Heart left ventricle (tissue), 16 donors: Measurements from ENCODE around the gene SETD3. TPM values are rescaled to one million over a fixed set of nuclear protein-coding genes. Genes with fewer than 3 reads are reported as not detected.
A peak's percentile ranks its signal among the peaks of the same experiment; 100 is the strongest.

ENCODE experiments used
- ATAC-seq, 4 donors: fragments of 200-7000 bp; cut with Tn5 transposase; one replicate each; pipeline ENCODE4 v1.9.1; 2020 to 2022; ENCODE audit warnings: moderate library complexity in 4 of 4, mild to moderate bottlenecking in 3 of 4, moderate number of reproducible peaks in 1 of 4
- DNase-seq, 5 donors: peaks; one replicate each; pipeline ENCODE4 v3.0.0-alpha.2; 2020
- H3K27ac ChIP-seq, 12 donors: fragments of 200-600 bp; sonication (generic) in 4 of 12; one replicate each; pipeline versions ENCODE4 v1.5.0 to v1.8.0; 2016 to 2022; ENCODE audit warnings: mild to moderate bottlenecking in 2 of 12
- H3K27me3 ChIP-seq, 9 donors: fragments of 200-600 bp; sonication (generic) in 2 of 9; one replicate each; pipeline versions ENCODE4 v1.5.1 to v1.8.0; 2016 to 2022; ENCODE audit warnings: mild to moderate bottlenecking in 3 of 9
- H3K36me3 ChIP-seq, 9 donors: fragments of 200-600 bp; sonication (generic) in 2 of 9; one replicate each; pipeline versions ENCODE4 v1.5.0 to v1.8.0; 2018 to 2022; ENCODE audit warnings: mild to moderate bottlenecking in 2 of 9
- H3K4me1 ChIP-seq, 12 donors: fragments of 200-600 bp; sonication (generic) in 4 of 12; one replicate each; pipeline versions ENCODE4 v1.5.0 to v1.8.0; 2016 to 2022; ENCODE audit warnings: mild to moderate bottlenecking in 3 of 12
- H3K4me3 ChIP-seq, 12 donors: fragments of 200-600 bp; sonication (generic) in 4 of 12; one replicate each; pipeline versions ENCODE4 v1.5.0 to v1.8.0; 2017 to 2022; ENCODE audit warnings: mild to moderate bottlenecking in 9 of 12, moderate library complexity in 4 of 12
- H3K9me3 ChIP-seq, 12 donors: fragments of 200-600 bp; sonication (generic) in 4 of 12; one replicate each; pipeline versions ENCODE4 v1.5.0 to v1.8.0; 2016 to 2022; ENCODE audit warnings: mild to moderate bottlenecking in 1 of 12
- POLR2A ChIP-seq, 2 donors: fragments of 450-650 bp; IDR thresholded peaks; one replicate each; pipeline ENCODE4 v1.6.1; 2017; ENCODE audit warnings: antibody characterized with exemption in 2 of 2, mild to moderate bottlenecking in 2 of 2, moderate library complexity in 2 of 2
- WGBS, 4 donors: extraction: QIAGEN DNeasy Blood & Tissue Kit in 2 of 4; methylation state at CpG; one replicate each; pipeline versions ENCODE4 v1.1.5 to v1.1.7; 2013 to 2018; 5-methylcytosine and 5-hydroxymethylcytosine counted together
- intact Hi-C, 10 donors: fragments of 100-400 bp; cut with DNase I; formaldehyde crosslinking; loops; one replicate each; pipeline versions ENCODE4 v1.11.1 to v1.14.2; 2022
- polyA plus RNA-seq, 2 donors: library from polyadenylated mRNA; stranded (reverse); fragments of 200-250 nt; gene quantifications; one replicate each; pipeline ENCODE4 v1.2.3, GENCODE V29; 2013
- total RNA-seq, 9 donors: library from RNA; depleted of rRNA in 2 of 9; stranded (reverse); fragments of >200 nt in 2 of 9; fragmentation: NEBNext Ultra II Directional in 3 of 9; extraction: Animal tissue kit (Norgen Biotek cat#: 25700) in 3 of 9; gene quantifications; one replicate each; pipeline versions ENCODE4 v1.1.0 to v1.2.4, GENCODE V29; 2016 to 2023
- TF ChIP-seq, protein P1 (sequence below), 12 donors: fragments of 200-600 bp; sonication (generic) in 4 of 12; IDR thresholded peaks; one replicate each; pipeline versions ENCODE4 v1.5.0 to v1.8.0; 2018 to 2022; ENCODE audit warnings: antibody characterized with exemption in 12 of 12, mild to moderate bottlenecking in 5 of 12
- donor health status: ischemic (EF 13 %, LVEDD 7.1; RV severe dilation, severe dysfunction).
- donor health status: healthy with polysubstance abuse.
- donor health status: DM: no; HTN: yes; CAD: no.
- donor health status: DM: no; HTN: no; CAD: no.
- donor health status: ischemic (EF 25% LVEDD 6.9; RV normal size, moderate dysfunction).
- donor health status: ischemic (EF 25% LVEDD 5.7; RV mildly dilated, moderate dysfunction).
- donor health status: healthy.
- donor health status: DM: yes; HTN: yes; CAD: no.
- donor health status: ischemic (EF 35%, LVEDD 5.7; RV mildly dilated, moderate dysfunction).
- donor health status: nonischemic (EF 11% LVEDD 7.7; RV severe dilation, severe dysfunction).
- donor health status: DM: yes; HTN: yes; CAD: no.
- donor health status: PGD.
- donor health status: ischemic (EF 29% LVEDD 5.4; RV normal size, mild dysfunction).
- donor health status: nonischemic (EF 23%, LVEDD 6.1; RV moderate dilation, normal function).

The SETD3 gene
- total and polyA plus RNA-seq, 11 donors: 49.7 to 130 (median 92.6) TPM

GRCh38 chr14:99509871-99510555 is 29.4 kb upstream of the SETD3 start:
- Histone ChIP-seq H3K36me3 (peaks cover 3 to 92% (median 75%) of the 10 kb centered on the region in 9 donors), H3K27ac (no peak overlapping the region), H3K9me3 (no peaks in the 10 kb centered on the region), H3K27me3 (no peaks in the 10 kb centered on the region), H3K4me3 (no peak overlapping the region), H3K4me1 (peaks cover 0 to 19% (median 5%) of the 10 kb centered on the region in 12 donors)
- ATAC-seq (no peak), DNase-seq (peak in 1 of 5 donors; percentile 21)
- WGBS, 4 donors: 86 to 94% (median 93%) methylated on average over 15 to 27 of the region's 27 CpGs
- intact Hi-C loops: loop anchor here in 1 of 10 donors (10.0 kb wide), 1 partner anchor 375 kb away; no protein-coding TSS in a partner anchor
- TF ChIP-seq POLR2A (IDR thresholded peaks at IDR 0.05): no peak
- TF ChIP-seq, protein P1, sequence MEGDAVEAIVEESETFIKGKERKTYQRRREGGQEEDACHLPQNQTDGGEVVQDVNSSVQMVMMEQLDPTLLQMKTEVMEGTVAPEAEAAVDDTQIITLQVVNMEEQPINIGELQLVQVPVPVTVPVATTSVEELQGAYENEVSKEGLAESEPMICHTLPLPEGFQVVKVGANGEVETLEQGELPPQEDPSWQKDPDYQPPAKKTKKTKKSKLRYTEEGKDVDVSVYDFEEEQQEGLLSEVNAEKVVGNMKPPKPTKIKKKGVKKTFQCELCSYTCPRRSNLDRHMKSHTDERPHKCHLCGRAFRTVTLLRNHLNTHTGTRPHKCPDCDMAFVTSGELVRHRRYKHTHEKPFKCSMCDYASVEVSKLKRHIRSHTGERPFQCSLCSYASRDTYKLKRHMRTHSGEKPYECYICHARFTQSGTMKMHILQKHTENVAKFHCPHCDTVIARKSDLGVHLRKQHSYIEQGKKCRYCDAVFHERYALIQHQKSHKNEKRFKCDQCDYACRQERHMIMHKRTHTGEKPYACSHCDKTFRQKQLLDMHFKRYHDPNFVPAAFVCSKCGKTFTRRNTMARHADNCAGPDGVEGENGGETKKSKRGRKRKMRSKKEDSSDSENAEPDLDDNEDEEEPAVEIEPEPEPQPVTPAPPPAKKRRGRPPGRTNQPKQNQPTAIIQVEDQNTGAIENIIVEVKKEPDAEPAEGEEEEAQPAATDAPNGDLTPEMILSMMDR (IDR thresholded peaks at IDR 0.05): no peak

DNA sequence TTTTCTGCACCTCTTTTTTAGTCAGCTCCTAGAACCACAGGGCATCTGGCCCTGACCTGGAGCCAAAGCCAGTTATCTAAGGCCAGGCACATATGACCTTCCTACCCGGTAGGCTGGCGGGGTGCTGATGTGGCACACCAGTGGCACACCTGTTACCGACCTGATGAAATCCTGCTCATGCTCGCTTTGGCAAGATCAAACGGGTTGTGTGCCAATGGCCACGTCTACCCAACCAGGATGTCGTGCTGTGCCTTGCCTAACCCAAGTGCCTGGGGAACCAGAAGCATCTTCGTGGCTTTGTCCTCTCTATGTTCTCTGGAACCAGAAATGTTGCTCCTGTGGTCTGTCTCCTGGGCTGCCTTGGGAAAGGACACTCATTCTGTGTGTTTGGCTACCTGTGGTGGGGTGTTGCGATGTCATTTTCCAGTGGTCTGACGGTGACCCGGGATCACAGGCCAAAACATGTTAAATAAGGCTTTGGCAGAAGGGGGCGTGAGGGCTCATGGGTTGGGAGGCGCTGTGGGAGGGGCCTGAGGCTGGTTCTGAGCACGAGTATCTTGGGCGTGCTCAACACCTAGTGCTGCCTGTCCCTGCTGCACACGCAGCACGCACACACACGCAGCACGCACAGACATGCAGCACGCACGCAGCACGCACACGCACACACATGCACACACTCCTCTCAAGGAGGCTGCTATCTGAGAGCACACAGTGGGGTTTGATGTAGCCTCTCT is 28.4 kb upstream of the SETD3 start:
- Histone ChIP-seq H3K36me3 (peaks cover 3 to 92% (median 78%) of the 10 kb centered on the region in 9 donors), H3K27me3 (no peaks in the 10 kb centered on the region), H3K4me3 (no peak overlapping the region), H3K9me3 (no peaks in the 10 kb centered on the region), H3K27ac (no peak overlapping the region), H3K4me1 (peaks cover 0 to 19% (median 5%) of the 10 kb centered on the region in 12 donors)
- intact Hi-C loops: no loop called here
- TF ChIP-seq, protein P1 (IDR thresholded peaks at IDR 0.05): no peak
- TF ChIP-seq POLR2A (IDR thresholded peaks at IDR 0.05): no peak
- DNase-seq (peak in 2 of 5 donors; percentile 25 to 33), ATAC-seq (no peak)
- 61 to 83% (median 78%) methylated on average over 15 to 23 of the region's 23 CpGs for WGBS, 4 donors

DNA sequence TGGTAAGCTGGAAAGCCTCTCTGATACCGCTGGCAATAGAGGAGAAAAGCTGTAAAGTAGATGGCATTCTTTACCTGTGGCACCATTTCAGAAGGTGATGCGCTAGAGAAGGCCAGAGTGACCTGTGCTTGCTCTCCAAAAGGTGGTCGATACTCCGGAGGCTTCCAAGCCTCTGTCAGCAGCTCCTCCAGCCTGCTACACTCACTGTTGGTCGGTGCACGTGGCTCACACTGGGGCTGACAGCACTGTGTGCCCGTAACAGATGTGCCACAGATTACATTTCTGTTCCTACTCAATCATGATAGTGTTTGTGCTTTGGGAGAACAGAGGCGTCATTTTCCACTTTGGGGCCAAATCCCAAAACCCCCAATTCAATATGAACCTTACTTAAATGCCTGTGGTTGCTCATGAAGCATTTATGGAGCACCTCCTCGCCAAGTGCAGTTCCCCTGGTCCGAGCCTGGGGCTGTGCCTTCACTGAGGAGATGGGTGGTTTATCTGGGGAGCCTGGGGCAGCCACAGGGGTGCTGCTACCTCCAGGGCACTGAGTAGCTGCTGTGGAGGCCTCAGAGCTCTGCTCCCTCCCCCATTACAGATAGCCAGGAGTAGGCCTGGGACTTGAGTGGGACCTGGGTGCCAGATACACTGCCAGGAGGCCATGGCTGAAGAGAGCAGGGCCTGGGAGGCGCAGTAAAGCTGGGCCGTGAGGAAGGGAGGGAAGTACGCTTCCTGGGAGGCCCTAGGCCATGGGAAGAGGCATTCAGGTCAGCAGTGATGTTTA is 27.4 kb upstream of the SETD3 start:
- Histone ChIP-seq H3K27me3 (no peaks in the 10 kb centered on the region), H3K4me3 (no peak overlapping the region), H3K4me1 (peaks cover 0 to 19% (median 5%) of the 10 kb centered on the region in 12 donors), H3K36me3 (peaks cover 3 to 96% (median 87%) of the 10 kb centered on the region in 9 donors), H3K9me3 (no peaks in the 10 kb centered on the region), H3K27ac (no peak overlapping the region)
- 80 to 90% (median 88%) methylated on average over 12 to 13 of the region's 13 CpGs for WGBS, 4 donors
- ATAC-seq: peak in 1 of 4 donors; percentile 8
- TF ChIP-seq POLR2A (IDR thresholded peaks at IDR 0.05): no peak
- TF ChIP-seq, protein P1 (IDR thresholded peaks at IDR 0.05): no peak
- intact Hi-C loops: no loop called here
- DNase-seq: peak in 1 of 5 donors; percentile 20
